A549 treated with GW870086 at 1 μM for 4 hours (cell line): Measurements from ENCODE around the gene GCLC. TPM values are rescaled to one million over a fixed set of nuclear protein-coding genes. Genes with fewer than 3 reads are reported as not detected.

Experiments
- total RNA-seq: library from RNA; stranded (reverse); fragments of 200-300 nt; extraction: Qiagen RNA extraction; gene quantifications from 5 replicates; pipeline ENCODE4 v1.2.3, GENCODE V29; 2022; ENCODE audit warnings: low read depth

Gene GCLC
- total RNA-seq, result 98.8 to 132 TPM (median 109 TPM) in 5 replicates

GRCh38 chr6:53544470-53545308 lies at the start of gene GCLC:
TSS of gene GCLC (minus strand) at chr6:53545101. CDS start at chr6:53544645, 456 bp downstream.

Other genes starting within 250 kb of the GCLC start
- 59.6 to 76.0 TPM (median 68.0 TPM) in 5 replicates for gene ELOVL5, start 196.2 kb downstream of the GCLC start, total RNA-seq
- 0.05 to 0.07 TPM (median 0.06 TPM) in 4 of 5 replicates, not detected in the other for gene KLHL31, start 120.7 kb upstream of the GCLC start, total RNA-seq
- gene LRRC1, start 249.9 kb upstream of the GCLC start, total RNA-seq, result 4.7 to 6.3 TPM (median 5.8 TPM) in 5 replicates